GM12878 (cell line): ENCODE measurements around the gene THBS1. TPM values are rescaled to one million over a fixed set of nuclear protein-coding genes. Genes with fewer than 3 reads are reported as not detected.

Experiments
- BHLHE40 ChIP-seq, 2 experiments: fragments of 450-650 bp in 1 of 2; IDR thresholded peaks; 2 replicates each; pipeline ENCODE4 v1.6.1; 2011 to 2017; ENCODE audit warnings: low read depth in 2 of 2, borderline replicate concordance in 1 of 2, improper control_type of control experiment in 1 of 2, low read length in 1 of 2, mild to moderate bottlenecking in 1 of 2
- CBFB ChIP-seq: IDR thresholded peaks from 2 replicates; pipeline ENCODE4 v1.6.1; 2016; ENCODE audit warnings: antibody characterized with exemption, low read depth
- CBX5 ChIP-seq: sonication (generic); IDR thresholded peaks from 2 replicates; pipeline ENCODE4 v1.6.1; 2016; ENCODE audit warnings: low read depth, moderate library complexity, mild to moderate bottlenecking, inconsistent platforms
- CREM ChIP-seq: IDR thresholded peaks from 2 replicates; pipeline ENCODE4 v1.6.1; 2014; ENCODE audit warnings: antibody characterized with exemption, low read depth
- ELK1 ChIP-seq: IDR thresholded peaks from 2 replicates; pipeline ENCODE4 v1.6.1; 2012; ENCODE audit warnings: low read depth, low read length, improper control_type of control experiment
- ETV6 ChIP-seq, 2 experiments: fragments of 450-650 bp in 1 of 2; IDR thresholded peaks in 1 of 2; conservative IDR thresholded peaks in 1 of 2; 2 replicates each; pipeline ENCODE4 v1.6.1; 2014; ENCODE audit warnings: antibody characterized with exemption in 1 of 2, borderline replicate concordance in 1 of 2, low read depth in 1 of 2, mild to moderate bottlenecking in 1 of 2, moderate library complexity in 1 of 2
- MEF2A ChIP-seq: IDR thresholded peaks from 2 replicates; pipeline ENCODE4 v1.6.1; 2011; ENCODE audit warnings: low read depth, mild to moderate bottlenecking, low read length, moderate library complexity; ENCODE audit not compliant: insufficient read depth
- NBN ChIP-seq: fragments of 450-650 bp; IDR thresholded peaks from 2 replicates; pipeline ENCODE4 v1.6.1; 2016
- NFYA ChIP-seq: IDR thresholded peaks from 2 replicates; pipeline ENCODE4 v1.6.1; 2011; ENCODE audit warnings: low read depth, mild to moderate bottlenecking, low read length, improper control_type of control experiment, borderline replicate concordance
- NR2F1 ChIP-seq: fragments of 450-650 bp; conservative IDR thresholded peaks from 2 replicates; pipeline ENCODE4 v1.6.1; 2017; ENCODE audit warnings: mild to moderate bottlenecking
- POLR2A ChIP-seq: IDR thresholded peaks from 2 replicates; pipeline ENCODE4 v1.6.1; 2011; ENCODE audit warnings: low read depth, mild to moderate bottlenecking, low read length
- RAD51 ChIP-seq: fragments of 450-650 bp; IDR thresholded peaks from 2 replicates; pipeline ENCODE4 v1.6.1; 2016; ENCODE audit warnings: moderate library complexity, mild to moderate bottlenecking, inconsistent platforms
- RELA ChIP-seq: fragments of 450-650 bp; IDR thresholded peaks from 2 replicates; pipeline ENCODE4 v1.8.0; 2014; ENCODE audit warnings: borderline replicate concordance; ENCODE audit not compliant: partially characterized antibody
- REST ChIP-seq: IDR thresholded peaks from 2 replicates; pipeline ENCODE4 v1.6.1; 2012; ENCODE audit warnings: mild to moderate bottlenecking, low read depth, low read length
- SPI1 ChIP-seq: IDR thresholded peaks from 2 replicates; pipeline ENCODE4 v1.6.1; 2011; ENCODE audit warnings: low read depth, mild to moderate bottlenecking, low read length, moderate library complexity, borderline replicate concordance; ENCODE audit not compliant: insufficient read depth
- USF1 ChIP-seq: IDR thresholded peaks from 2 replicates; pipeline ENCODE4 v1.6.1; 2011; ENCODE audit warnings: borderline replicate concordance, low read depth, mild to moderate bottlenecking, moderate library complexity, mixed read lengths, low read length; ENCODE audit not compliant: insufficient read depth; ENCODE audit errors: extremely low read length
- YBX1 ChIP-seq: fragments of 450-650 bp; IDR thresholded peaks from 2 replicates; pipeline ENCODE4 v1.6.1; 2016; ENCODE audit warnings: antibody characterized with exemption
- ZNF217 ChIP-seq: fragments of 450-650 bp; IDR thresholded peaks from 2 replicates; pipeline ENCODE4 v1.6.1; 2017; ENCODE audit warnings: antibody characterized with exemption, mild to moderate bottlenecking
- ZNF274 ChIP-seq: IDR thresholded peaks from one replicate; pipeline ENCODE4 v1.8.0; 2011; ENCODE audit not compliant: insufficient read length, insufficient read depth
- polyA plus RNA-seq, 11 experiments: library from polyadenylated mRNA; depleted of rRNA in 4 of 11; unstranded in 6 of 11; stranded (reverse) in 5 of 11; fragments of >200 nt; fragmentation: Nextera tagmentation in 4 of 11; fragmentation: Illumina TruSeq in 1 of 11; extraction: Ambion mirVana in 4 of 11; extraction: Trizol in 1 of 11; gene quantifications; 1 replicate in 1 of 11; 2 replicates in 10 of 11; pipeline versions ENCODE4 v1.2.1 to v1.2.3, GENCODE V29; 2011 to 2016; ENCODE audit warnings: inconsistent platforms in 2 of 11, missing spikeins in 2 of 11, low read depth in 1 of 11
- total RNA-seq, 4 experiments: library from RNA; depleted of rRNA in 3 of 4; stranded (reverse); fragments of >200 nt in 3 of 4; fragmentation: Illumina TruSeq in 1 of 4; extraction: Trizol in 1 of 4; gene quantifications; 2 replicates each; pipeline versions ENCODE4 v1.2.1 to v1.2.3, GENCODE V29; 2013 to 2021
- TF ChIP-seq, protein P1 (sequence below): IDR thresholded peaks from 2 replicates; pipeline ENCODE4 v1.6.1; 2011; ENCODE audit warnings: borderline replicate concordance, low read depth, mild to moderate bottlenecking, moderate library complexity, low read length; ENCODE audit not compliant: insufficient read depth, poor library complexity, severe bottlenecking
- TF ChIP-seq, protein P2 (sequence below): fragments of 450-650 bp; IDR thresholded peaks from 2 replicates; pipeline ENCODE4 v1.6.1; 2018; ENCODE audit warnings: mild to moderate bottlenecking, low read depth, moderate library complexity; ENCODE audit not compliant: partially characterized antibody

THBS1 gene
- total and polyA plus RNA-seq, 10 of the 15 experiments (the other 5 are each of a cell fraction or from before 2014, with no cell fraction given), result under 0.01 to 1.5 (median 0.23) TPM; not detected in 3

- TF ChIP-seq, protein P1, sequence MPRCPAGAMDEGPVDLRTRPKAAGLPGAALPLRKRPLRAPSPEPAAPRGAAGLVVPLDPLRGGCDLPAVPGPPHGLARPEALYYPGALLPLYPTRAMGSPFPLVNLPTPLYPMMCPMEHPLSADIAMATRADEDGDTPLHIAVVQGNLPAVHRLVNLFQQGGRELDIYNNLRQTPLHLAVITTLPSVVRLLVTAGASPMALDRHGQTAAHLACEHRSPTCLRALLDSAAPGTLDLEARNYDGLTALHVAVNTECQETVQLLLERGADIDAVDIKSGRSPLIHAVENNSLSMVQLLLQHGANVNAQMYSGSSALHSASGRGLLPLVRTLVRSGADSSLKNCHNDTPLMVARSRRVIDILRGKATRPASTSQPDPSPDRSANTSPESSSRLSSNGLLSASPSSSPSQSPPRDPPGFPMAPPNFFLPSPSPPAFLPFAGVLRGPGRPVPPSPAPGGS, result no peak
- TF ChIP-seq NBN (peak; percentile 79), ZNF274 (no peak), USF1 (peak; percentile 70), RAD51 (peak; percentile 94), ETV6 (conservative IDR thresholded peaks at IDR 0.05 in 1 of 2, IDR thresholded peaks at IDR 0.05 in 1 of 2; ENCODE audit: borderline replicate concordance in 1 of 2, low read depth in 1 of 2) (peak in 1 of 2 experiments; percentile 77; a peak in 2 of 4 replicates), CBX5 (peak; percentile 80; the same call in 1 of the 2 replicates), RELA (no peak), NR2F1 (peak; percentile 74), SPI1 (peak; percentile 90), ELK1 (no peak), YBX1 (no peak), MEF2A (peak; percentile 91), BHLHE40 (IDR thresholded peaks at IDR 0.05; ENCODE audit: borderline replicate concordance in 1 of 2, low read depth in 2 of 2, low read length in 1 of 2) (peak; percentile 92 to 94), POLR2A (no peak), CREM (peak; percentile 83), NFYA (no peak), REST (no peak), ZNF217 (0 out of 2 replicates have a peak, but pooled peaks have one; percentile 57), CBFB (peak; percentile 66; the same call in 1 of the 2 replicates)
- TF ChIP-seq, protein P2, sequence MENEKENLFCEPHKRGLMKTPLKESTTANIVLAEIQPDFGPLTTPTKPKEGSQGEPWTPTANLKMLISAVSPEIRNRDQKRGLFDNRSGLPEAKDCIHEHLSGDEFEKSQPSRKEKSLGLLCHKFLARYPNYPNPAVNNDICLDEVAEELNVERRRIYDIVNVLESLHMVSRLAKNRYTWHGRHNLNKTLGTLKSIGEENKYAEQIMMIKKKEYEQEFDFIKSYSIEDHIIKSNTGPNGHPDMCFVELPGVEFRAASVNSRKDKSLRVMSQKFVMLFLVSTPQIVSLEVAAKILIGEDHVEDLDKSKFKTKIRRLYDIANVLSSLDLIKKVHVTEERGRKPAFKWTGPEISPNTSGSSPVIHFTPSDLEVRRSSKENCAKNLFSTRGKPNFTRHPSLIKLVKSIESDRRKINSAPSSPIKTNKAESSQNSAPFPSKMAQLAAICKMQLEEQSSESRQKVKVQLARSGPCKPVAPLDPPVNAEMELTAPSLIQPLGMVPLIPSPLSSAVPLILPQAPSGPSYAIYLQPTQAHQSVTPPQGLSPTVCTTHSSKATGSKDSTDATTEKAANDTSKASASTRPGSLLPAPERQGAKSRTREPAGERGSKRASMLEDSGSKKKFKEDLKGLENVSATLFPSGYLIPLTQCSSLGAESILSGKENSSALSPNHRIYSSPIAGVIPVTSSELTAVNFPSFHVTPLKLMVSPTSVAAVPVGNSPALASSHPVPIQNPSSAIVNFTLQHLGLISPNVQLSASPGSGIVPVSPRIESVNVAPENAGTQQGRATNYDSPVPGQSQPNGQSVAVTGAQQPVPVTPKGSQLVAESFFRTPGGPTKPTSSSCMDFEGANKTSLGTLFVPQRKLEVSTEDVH, result peak; percentile 35
These were observed 42.7 kb downstream of the THBS1 start (continued) for GRCh38 chr15:39623529-39623931.
